Mononuclear cell (primary cell): Measurements from ENCODE around the gene DKK1. TPM values are rescaled to one million over a fixed set of nuclear protein-coding genes. Genes with fewer than 3 reads are reported as not detected.

Source experiments
- H3K27me3 ChIP-seq: 2 replicates; pipeline ENCODE4 v1.6.0; 2011; ENCODE audit warnings: low read length, control low read depth; ENCODE audit not compliant: insufficient read depth
- H3K4me1 ChIP-seq: 2 replicates; pipeline ENCODE4 v1.5.1; 2011; ENCODE audit warnings: mild to moderate bottlenecking, low read length, control low read depth; ENCODE audit not compliant: insufficient read depth
- H3K4me3 ChIP-seq: 2 replicates; pipeline ENCODE4 v1.5.1; 2011; ENCODE audit warnings: mild to moderate bottlenecking, low read length, moderate library complexity
- H3K9me3 ChIP-seq: 2 replicates; pipeline ENCODE4 v1.5.1; 2011; ENCODE audit warnings: low read depth, mild to moderate bottlenecking, control low read depth, low read length
- total RNA-seq: library from RNA; depleted of rRNA; stranded (reverse); fragments of >200 nt; gene quantifications from one replicate; pipeline ENCODE4 v1.2.3, GENCODE V29; 2012

Gene DKK1
- total RNA-seq, 1 donor = not detected

GRCh38 chr10:52308251-52309031 is 5.6 kb upstream of the DKK1 start:
- Histone ChIP-seq H3K4me3 (no peak overlapping the region), H3K9me3 (no peaks in the 10 kb centered on the region), H3K4me1 (peaks cover 8% of the 10 kb centered on the region), H3K27me3 (peaks cover 49% of the 10 kb centered on the region)

GRCh38 chr10:52312942-52313255 is 1.2 kb upstream of the DKK1 start:
- Histone ChIP-seq H3K27me3 (peaks cover 73% of the 10 kb centered on the region), H3K9me3 (no peaks in the 10 kb centered on the region), H3K4me3 (no peak overlapping the region), H3K4me1 (peaks cover 21% of the 10 kb centered on the region)

GRCh38 chr10:52313256-52313932 is 687 bp upstream of the DKK1 start:
- Histone ChIP-seq H3K9me3 (no peaks in the 10 kb centered on the region), H3K4me1 (peaks cover 21% of the 10 kb centered on the region), H3K27me3 (peaks cover 72% of the 10 kb centered on the region), H3K4me3 (no peak overlapping the region)

GRCh38 chr10:52314822-52315552 is 906 bp downstream of the DKK1 start:
- Histone ChIP-seq H3K9me3 (no peaks in the 10 kb centered on the region), H3K27me3 (peaks cover 56% of the 10 kb centered on the region), H3K4me1 (peaks cover 18% of the 10 kb centered on the region), H3K4me3 (no peak overlapping the region)

- Histone ChIP-seq H3K27me3 (peaks cover 48% of the 10 kb centered on the region), H3K9me3 (no peaks in the 10 kb centered on the region), H3K4me1 (peaks cover 18% of the 10 kb centered on the region), H3K4me3 (no peak overlapping the region)
Measured at GRCh38 chr10:52316001-52316400, 1.9 kb downstream of the DKK1 start.

GRCh38 chr10:52316500-52316899 is 2.4 kb downstream of the DKK1 start:
- Histone ChIP-seq H3K27me3 (peaks cover 43% of the 10 kb centered on the region), H3K4me1 (peaks cover 18% of the 10 kb centered on the region), H3K9me3 (no peaks in the 10 kb centered on the region), H3K4me3 (no peak overlapping the region)

GRCh38 chr10:52318136-52318701 is 4.1 kb downstream of the DKK1 start:
- H3K27me3 ChIP-seq = peaks cover 26% of the 10 kb centered on the region
- H3K9me3 ChIP-seq = no peaks in the 10 kb centered on the region
- H3K4me3 ChIP-seq = no peak overlapping the region
- peaks cover 16% of the 10 kb centered on the region for H3K4me1 ChIP-seq

- Histone ChIP-seq H3K9me3 (no peaks in the 10 kb centered on the region), H3K4me3 (no peak overlapping the region), H3K27me3 (peaks cover 19% of the 10 kb centered on the region), H3K4me1 (peaks cover 8% of the 10 kb centered on the region)
Measured at GRCh38 chr10:52318822-52319464, 4.9 kb downstream of the DKK1 start.

- Histone ChIP-seq H3K27me3 (peaks cover 9% of the 10 kb centered on the region), H3K9me3 (no peaks in the 10 kb centered on the region), H3K4me1 (no peaks in the 10 kb centered on the region), H3K4me3 (no peak overlapping the region)
Measured at GRCh38 chr10:52319926-52320325, 5.8 kb downstream of the DKK1 start.

- Histone ChIP-seq H3K9me3 (no peaks in the 10 kb centered on the region), H3K4me3 (no peak overlapping the region), H3K4me1 (no peaks in the 10 kb centered on the region), H3K27me3 (no peaks in the 10 kb centered on the region)
Measured at GRCh38 chr10:52322323-52322722, 8.2 kb downstream of the DKK1 start.

GRCh38 chr10:52322936-52323335 is 8.9 kb downstream of the DKK1 start:
- Histone ChIP-seq H3K4me3 (no peak overlapping the region), H3K4me1 (no peaks in the 10 kb centered on the region), H3K27me3 (no peaks in the 10 kb centered on the region), H3K9me3 (no peaks in the 10 kb centered on the region)

GRCh38 chr10:52326382-52326781 is 12.3 kb downstream of the DKK1 start:
- no peaks in the 10 kb centered on the region for H3K9me3 ChIP-seq
- H3K27me3 ChIP-seq = no peaks in the 10 kb centered on the region
- H3K4me3 ChIP-seq = no peak overlapping the region
- H3K4me1 ChIP-seq = no peaks in the 10 kb centered on the region

GRCh38 chr10:52331638-52332364 is 17.7 kb downstream of the DKK1 start:
- Histone ChIP-seq H3K9me3 (no peaks in the 10 kb centered on the region), H3K4me3 (no peak overlapping the region), H3K27me3 (no peaks in the 10 kb centered on the region), H3K4me1 (no peaks in the 10 kb centered on the region)

- H3K4me1 ChIP-seq = no peaks in the 10 kb centered on the region
- H3K4me3 ChIP-seq = no peak overlapping the region
- no peaks in the 10 kb centered on the region for H3K27me3 ChIP-seq
- no peaks in the 10 kb centered on the region for H3K9me3 ChIP-seq
Measured at GRCh38 chr10:52332815-52333214, 18.7 kb downstream of the DKK1 start.
